Breast epithelium (tissue), 4 donors: ENCODE measurements around the gene CLDN34. TPM values are rescaled to one million over a fixed set of nuclear protein-coding genes. Genes with fewer than 3 reads are reported as not detected.

Experiments used
- DNase-seq, 2 donors: peaks; one replicate each; pipeline ENCODE4 v3.0.0-alpha.2; 2019; ENCODE audit warnings: low spot score in 2 of 2
- H3K27ac ChIP-seq, 2 donors: fragments of 200-600 bp; sonication (generic) in 1 of 2; one replicate each; pipeline ENCODE4 v1.5.1; 2016 to 2019; ENCODE audit warnings: mild to moderate bottlenecking in 1 of 2
- H3K27me3 ChIP-seq, 2 donors: fragments of 200-600 bp; sonication (generic) in 1 of 2; one replicate each; pipeline versions ENCODE4 v1.5.1 to v1.6.0; 2017 to 2019; ENCODE audit warnings: control low read depth in 1 of 2, mild to moderate bottlenecking in 1 of 2
- H3K36me3 ChIP-seq: fragments of 200-600 bp; one replicate; pipeline ENCODE4 v1.5.1; 2019
- H3K4me1 ChIP-seq, 2 donors: fragments of 200-600 bp; sonication (generic); one replicate each; pipeline ENCODE4 v1.5.1; 2016 to 2019; ENCODE audit warnings: control low read depth in 1 of 2
- H3K4me3 ChIP-seq, 3 donors: fragments of 200-600 bp; sonication (generic); 1 replicate in 2 of 3; 2 replicates in 1 of 3; pipeline ENCODE4 v1.5.1; 2016 to 2019; ENCODE audit warnings: mild to moderate bottlenecking in 3 of 3, moderate library complexity in 2 of 3
- H3K9me3 ChIP-seq, 2 donors: fragments of 200-600 bp; sonication (generic) in 1 of 2; one replicate each; pipeline ENCODE4 v1.5.1; 2016 to 2019; ENCODE audit warnings: control low read depth in 1 of 2
- CTCF ChIP-seq, 3 donors: fragments of 450-650 bp; IDR thresholded peaks; one replicate each; pipeline ENCODE4 v1.5.1; 2016 to 2017; ENCODE audit warnings: antibody characterized with exemption in 3 of 3, mild to moderate bottlenecking in 3 of 3, moderate library complexity in 3 of 3
- POLR2A ChIP-seq: fragments of 450-650 bp; IDR thresholded peaks from one replicate; pipeline ENCODE4 v1.6.1; 2016; ENCODE audit warnings: antibody characterized with exemption, mild to moderate bottlenecking, moderate library complexity
- POLR2AphosphoS5 ChIP-seq, 3 donors: sonication (generic); formaldehyde crosslinking; IDR thresholded peaks; one replicate each; pipeline ENCODE4 v1.6.1; 2017; ENCODE audit warnings: antibody characterized with exemption in 3 of 3
- intact Hi-C: fragments of 100-400 bp; cut with DNase I; formaldehyde crosslinking; loops from one replicate; pipeline ENCODE4 v1.15.1; 2023; ENCODE audit warnings: low total_unique reads
- total RNA-seq, 3 donors: library from RNA; depleted of rRNA; stranded (reverse); fragments of >200 nt; gene quantifications; one replicate each; pipeline ENCODE4 v1.1.0, GENCODE V29; 2016

CLDN34 gene
- total RNA-seq, 3 donors from 2014 or later = 0.98 TPM; not detected in 2

GRCh38 chrX:10016519-10017132, 49.5 kb downstream of the CLDN34 start:
- Histone ChIP-seq H3K4me1 (no peaks in the 10 kb centered on the region), H3K4me3 (peak overlapping the region; percentile 51 to 75 (median 59)), H3K27me3 (peaks cover 0 to 23% of the 10 kb centered on the region in 2 donors), H3K36me3 (no peaks in the 10 kb centered on the region), H3K9me3 (no peaks in the 10 kb centered on the region), H3K27ac (peak overlapping the region; percentile 88 to 93)
- no peak for DNase-seq
- intact Hi-C loops = no loop called here
- TF ChIP-seq POLR2AphosphoS5 (IDR thresholded peaks at IDR 0.05) = no peak
- no peak for TF ChIP-seq POLR2A
- TF ChIP-seq CTCF (IDR thresholded peaks at IDR 0.05) = no peak

GRCh38 chrX:10017872-10018271, 50.7 kb downstream of the CLDN34 start:
- TF ChIP-seq POLR2AphosphoS5 (IDR thresholded peaks at IDR 0.05) (no peak), POLR2A (no peak), CTCF (IDR thresholded peaks at IDR 0.05) (no peak)
- H3K4me1 ChIP-seq = no peaks in the 10 kb centered on the region

More at GRCh38 chrX:10017872-10018271, 50.7 kb downstream of the CLDN34 start:
- no peaks in the 10 kb centered on the region for H3K9me3 ChIP-seq
- H3K36me3 ChIP-seq = no peaks in the 10 kb centered on the region
- DNase-seq = peak in 1 of 2 donors; percentile 20
- H3K27me3 ChIP-seq = peaks cover 0 to 16% of the 10 kb centered on the region in 2 donors
- peak overlapping the region; percentile 16 to 88 for H3K27ac ChIP-seq
- intact Hi-C loops = no loop called here
- H3K4me3 ChIP-seq = no peak overlapping the region

Other genes starting within 250 kb of the CLDN34 start
- 1 to 10 TPM in 2 of 3 donors, not detected in 1; 3.4 to 3.6 TPM for gene GPR143, start 201.5 kb upstream of the CLDN34 start, total RNA-seq
- gene SHROOM2, start 180.9 kb upstream of the CLDN34 start, total RNA-seq = 1 to 10 TPM in 2 of 3 donors, under 1 TPM in 1; 0.48 to 4.5 (median 3.9) TPM
- gene CLCN4, start 189.6 kb downstream of the CLDN34 start, total RNA-seq = 1 to 10 TPM; 2.9 to 4.7 (median 3.7) TPM